ENCODE results near the gene CCDC92B. TPM values are rescaled to one million over a fixed set of nuclear protein-coding genes. Genes with fewer than 3 reads are reported as not detected.

Gene CCDC92B
- total and polyA plus RNA-seq, 9 of the 15 experiments (the other 6 are each of a cell fraction or from before 2014, with no cell fraction given): not detected

- no peak overlapping the region for H3K4me2 ChIP-seq (ENCODE audit: insufficient read depth, low read length)
- H3K27me3 ChIP-seq (ENCODE audit: control insufficient read depth in 2 of 2, insufficient read depth in 2 of 2, low read length in 2 of 2): peaks cover 0 to 10% of the 10 kb centered on the region in 2 experiments; a peak in 3 of 5 replicates
- H3K36me3 ChIP-seq (ENCODE audit: control insufficient read depth, insufficient read depth, low read length): no peaks in the 10 kb centered on the region
- ChIA-PET POLR2A (interaction anchor here (0.9 kb wide), 1 partner anchor 101 kb away, joined by 3 read pairs; no protein-coding TSS in a partner anchor), CTCF (ENCODE audit: low intra/inter-chr PET ratio) (no interaction called here)
- H3K9me1 ChIP-seq (ENCODE audit: control insufficient read depth, insufficient read depth, low read length): no peaks in the 10 kb centered on the region
- in situ Hi-C loops (cut with MboI): no loop called here
- no peak overlapping the region for H3K9ac ChIP-seq (ENCODE audit: insufficient read depth in 1 of 2, low read depth in 2 of 2, low read length in 2 of 2)
- no peak for ATAC-seq
- 15% methylated on average over 9 of the region's 15 CpGs for WGBS (ENCODE audit: insufficient coverage, low coverage, missing lambda C conversion rate)
- DNase-seq (ENCODE audit: extremely low read depth in 1 of 4, low spot score in 3 of 4): no peak
- BruUV-seq (replicated peaks): no TSS peak
- no peak overlapping the region for H3K27ac ChIP-seq (ENCODE audit: extremely low read depth, low read depth, low read length)
- no peak overlapping the region for H2AFZ ChIP-seq (ENCODE audit: low read depth, low read length)
- H4K20me1 ChIP-seq (replicated peaks; ENCODE audit: control insufficient read depth, insufficient read depth, low read length): no peaks in the 10 kb centered on the region
- no peaks in the 10 kb centered on the region for H3K79me2 ChIP-seq (ENCODE audit: control insufficient read depth, insufficient read depth, low read length)
- no peaks in the 10 kb centered on the region for H3K4me1 ChIP-seq (replicated peaks in 1 of 2; ENCODE audit: control insufficient read depth in 2 of 2, insufficient read depth in 2 of 2, low read length in 2 of 2)
- FAIRE-seq: no peak
- H3K4me3 ChIP-seq: no peak overlapping the region
- intact Hi-C loops (cut with micrococcal nuclease): no loop called here
- no peaks in the 10 kb centered on the region for H3K9me3 ChIP-seq (replicated peaks; ENCODE audit: control insufficient read depth, insufficient read depth, low read depth, low read length)
- TF ChIP-seq REST (IDR thresholded peaks at IDR 0.05; ENCODE audit: borderline replicate concordance) (no peak), REST (CRISPR knock-in tag; IDR thresholded peaks at IDR 0.05; ENCODE audit: low read depth) (no peak), ETV6 (IDR thresholded peaks at IDR 0.05; ENCODE audit: borderline replicate concordance in 1 of 2, low read depth in 2 of 2, low read length in 1 of 2) (no peak), ETV6 (CRISPR knock-in tag; IDR thresholded peaks at IDR 0.05; ENCODE audit: borderline replicate concordance) (no peak), ZNF518B (CRISPR knock-in tag; IDR thresholded peaks at IDR 0.05) (no peak), HMG20B (CRISPR knock-in tag; IDR thresholded peaks at IDR 0.05) (no peak), TFAM (CRISPR knock-in tag; conservative IDR thresholded peaks at IDR 0.05) (no peak), NKRF (IDR thresholded peaks at IDR 0.05; ENCODE audit: borderline replicate concordance) (no peak)
Observed at GRCh38 chr17:2737693-2738092, 11.8 kb downstream of the CCDC92B start.
